Activated naive CD4-positive, alpha-beta T cell treated with anti-CD3 and anti-CD28 coated beads, Interleukin-2, amount 50 U/mL, for 24 hours (primary cell): Measurements from ENCODE around the gene HSPA1B.
A peak's percentile ranks its signal among the peaks of the same experiment; 100 is the strongest.
"Not testable (repeated sequence)": the region's sequence is repeated elsewhere in the genome, so short reads cannot be mapped to it uniquely, and the experiment has no call there.

Source experiments
- H3K27ac Mint-ChIP-seq: one replicate; pipeline ENCODE4 v1.8.0; 2021; ENCODE audit warnings: mild to moderate bottlenecking, mixed read lengths
- H3K27me3 Mint-ChIP-seq: one replicate; pipeline ENCODE4 v1.8.0; 2021; ENCODE audit warnings: mixed read lengths
- H3K36me3 Mint-ChIP-seq: one replicate; pipeline ENCODE4 v1.8.0; 2021; ENCODE audit warnings: mixed read lengths
- H3K4me1 Mint-ChIP-seq: one replicate; pipeline ENCODE4 v1.8.0; 2021; ENCODE audit warnings: mixed read lengths
- H3K4me3 Mint-ChIP-seq: one replicate; pipeline ENCODE4 v1.8.0; 2021; ENCODE audit warnings: mild to moderate bottlenecking, mixed read lengths
- H3K9me3 Mint-ChIP-seq: one replicate; pipeline ENCODE4 v1.8.0; 2021; ENCODE audit warnings: mixed read lengths

Gene HSPA1B

GRCh38 chr6:31859923-31860322, 32.4 kb downstream of the HSPA1B start:
- Mint-ChIP-seq H3K4me3 (peak overlapping the region; percentile 44), H3K27ac (no peak overlapping the region), H3K9me3 (no peaks in the 10 kb centered on the region), H3K27me3 (no peaks in the 10 kb centered on the region), H3K36me3 (peaks cover 2% of the 10 kb centered on the region), H3K4me1 (peaks cover 21% of the 10 kb centered on the region)

DNA sequence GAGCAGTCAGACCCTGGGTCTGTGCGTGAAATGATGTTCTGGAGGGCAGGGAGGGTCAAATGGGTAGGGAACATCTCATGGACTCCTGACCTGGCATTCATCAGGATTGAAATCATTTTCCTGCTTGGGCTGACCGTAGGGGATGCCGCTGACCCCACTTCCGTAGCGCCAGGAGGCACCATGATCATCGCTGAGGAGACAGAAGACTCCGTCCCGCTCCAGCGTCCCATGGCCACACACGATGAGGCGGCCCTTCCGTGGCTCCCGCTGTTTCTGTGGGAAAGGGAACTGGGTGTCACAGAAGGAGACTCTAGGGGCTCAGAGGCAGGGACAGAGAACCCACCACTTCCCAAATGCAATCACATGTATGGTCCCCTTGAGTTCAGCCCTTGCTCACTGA, 32.8 kb downstream of the HSPA1B start:
- Mint-ChIP-seq H3K4me3 (peak overlapping the region; percentile 44), H3K27ac (no peak overlapping the region), H3K27me3 (no peaks in the 10 kb centered on the region), H3K4me1 (peaks cover 21% of the 10 kb centered on the region), H3K36me3 (peaks cover 2% of the 10 kb centered on the region), H3K9me3 (no peaks in the 10 kb centered on the region)

DNA sequence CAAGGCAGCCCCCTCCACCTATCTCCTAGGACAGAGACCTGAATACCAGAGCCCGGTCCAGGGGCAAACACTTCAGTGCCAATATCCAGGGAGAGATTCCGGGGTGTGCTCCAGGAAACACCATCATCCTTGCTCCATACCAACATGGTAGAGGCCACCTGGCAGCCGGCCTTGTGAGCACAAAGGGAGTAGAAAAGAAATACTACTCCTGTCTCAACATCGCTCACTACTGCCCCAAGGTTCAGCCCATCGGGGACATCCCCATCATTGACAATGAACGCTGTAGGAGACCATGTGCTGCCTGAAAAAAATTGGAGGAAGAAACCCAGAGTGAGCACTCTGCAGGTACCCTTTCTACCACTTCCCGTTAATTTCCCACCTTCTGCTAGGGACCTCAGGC, 33.6 kb downstream of the HSPA1B start:
- H3K27ac Mint-ChIP-seq: peak overlapping the region; percentile 6
- peak overlapping the region; percentile 97 for H3K4me3 Mint-ChIP-seq
- no peaks in the 10 kb centered on the region for H3K9me3 Mint-ChIP-seq
- peaks cover 21% of the 10 kb centered on the region for H3K4me1 Mint-ChIP-seq
- peaks cover 2% of the 10 kb centered on the region for H3K36me3 Mint-ChIP-seq
- no peaks in the 10 kb centered on the region for H3K27me3 Mint-ChIP-seq

DNA sequence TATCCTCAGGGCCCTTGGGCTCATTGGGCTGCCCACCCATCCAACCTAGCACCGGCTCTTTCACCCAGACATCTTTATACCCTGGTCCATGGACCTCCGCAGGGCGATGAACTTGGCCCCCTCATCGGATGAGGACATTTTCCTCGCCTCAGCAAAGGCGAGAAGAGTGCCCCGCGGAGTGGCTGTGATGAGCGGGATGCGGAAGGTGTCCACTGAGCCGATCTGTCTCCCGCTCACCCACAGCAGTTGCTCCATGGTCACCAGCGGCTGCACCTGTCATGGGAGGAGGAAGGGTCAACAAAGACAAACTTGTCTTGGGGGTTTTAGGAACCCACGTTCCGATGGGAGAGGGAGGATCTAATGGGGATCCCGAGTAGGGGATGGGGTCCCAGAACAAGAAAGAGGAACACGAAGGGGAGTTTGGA, 34.4 kb downstream of the HSPA1B start:
- H3K27ac Mint-ChIP-seq: peak overlapping the region; percentile 85
- H3K4me3 Mint-ChIP-seq: peak overlapping the region; percentile 97
- no peaks in the 10 kb centered on the region for H3K27me3 Mint-ChIP-seq
- H3K9me3 Mint-ChIP-seq: no peaks in the 10 kb centered on the region
- H3K36me3 Mint-ChIP-seq: peaks cover 2% of the 10 kb centered on the region
- peaks cover 21% of the 10 kb centered on the region for H3K4me1 Mint-ChIP-seq

DNA sequence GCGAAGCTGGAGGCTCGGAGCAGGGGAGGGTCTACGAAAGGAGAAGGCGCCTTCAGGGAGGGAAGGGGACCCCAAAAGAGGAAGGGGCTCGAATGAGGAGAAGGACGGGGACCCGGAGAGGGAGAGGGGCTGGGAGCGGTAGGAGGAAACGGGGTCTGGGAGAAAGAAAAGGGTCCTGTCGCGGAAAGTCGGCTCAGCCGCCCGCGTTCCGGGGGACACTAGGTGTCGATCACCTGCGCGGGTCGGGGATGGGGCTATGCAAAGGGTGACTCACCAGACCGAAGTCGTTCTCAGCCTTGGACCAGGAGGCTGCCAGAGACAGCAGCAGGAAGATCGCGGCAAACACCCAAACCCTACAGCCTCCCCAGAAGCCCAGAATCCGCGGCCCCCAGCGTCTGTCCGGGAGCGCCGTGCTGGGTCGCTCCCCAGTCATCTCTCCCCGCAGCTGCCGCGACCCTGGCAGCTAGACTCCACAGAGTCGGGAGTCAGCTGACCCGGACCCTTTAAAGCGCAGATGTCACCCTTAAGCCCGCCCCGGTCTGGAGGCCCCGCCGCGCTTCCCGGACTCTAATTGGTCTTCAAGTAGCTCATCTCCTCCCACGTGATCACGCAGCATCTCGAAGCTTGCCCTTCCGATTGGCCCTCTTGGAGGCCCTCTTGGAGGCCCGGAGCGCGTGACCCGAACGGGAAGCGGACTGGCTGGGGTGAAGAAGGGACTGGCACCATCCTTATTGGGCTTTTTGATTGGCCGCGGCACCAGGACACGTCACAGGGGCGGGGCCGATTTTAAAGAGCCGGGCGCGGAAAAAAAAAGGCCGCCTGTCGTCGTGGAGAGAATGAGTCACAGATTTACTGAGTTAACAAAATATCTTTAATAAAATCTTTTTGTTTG, 35.1 kb downstream of the HSPA1B start, which contains the start of gene NEU1:
Gene NEU1 (minus strand): TSS at position 478 of the 892 bp plus-strand sequence. CDS start 45 bp downstream, at position 433.
- Mint-ChIP-seq H3K4me1 (peaks cover 21% of the 10 kb centered on the region), H3K36me3 (peaks cover 2% of the 10 kb centered on the region), H3K9me3 (no peaks in the 10 kb centered on the region), H3K27ac (peak within 1 kb of the TSS; percentile 85), H3K4me3 (peak within 1 kb of the TSS; percentile 97), H3K27me3 (no peaks in the 10 kb centered on the region)

- peak overlapping the region; percentile 85 for H3K27ac Mint-ChIP-seq
- H3K36me3 Mint-ChIP-seq, H3K9me3 Mint-ChIP-seq, H3K27me3 Mint-ChIP-seq: not testable (repeated sequence)
- peaks cover 21% of the 10 kb centered on the region for H3K4me1 Mint-ChIP-seq
- peak overlapping the region; percentile 97 for H3K4me3 Mint-ChIP-seq
Measured at GRCh38 chr6:31864123-31864562, 36.6 kb downstream of the HSPA1B start.

GRCh38 chr6:31864818-31865204, 37.3 kb downstream of the HSPA1B start:
- Mint-ChIP-seq H3K9me3 (no peaks in the 10 kb centered on the region), H3K27ac (no peak overlapping the region), H3K27me3 (no peaks in the 10 kb centered on the region), H3K4me1 (peaks cover 21% of the 10 kb centered on the region), H3K36me3 (no peaks in the 10 kb centered on the region), H3K4me3 (no peak overlapping the region)

GRCh38 chr6:31865205-31866118, 37.9 kb downstream of the HSPA1B start:
- no peaks in the 10 kb centered on the region for H3K9me3 Mint-ChIP-seq
- H3K27me3 Mint-ChIP-seq: no peaks in the 10 kb centered on the region
- no peak overlapping the region for H3K27ac Mint-ChIP-seq
- H3K36me3 Mint-ChIP-seq: no peaks in the 10 kb centered on the region
- peaks cover 21% of the 10 kb centered on the region for H3K4me1 Mint-ChIP-seq
- no peak overlapping the region for H3K4me3 Mint-ChIP-seq

DNA sequence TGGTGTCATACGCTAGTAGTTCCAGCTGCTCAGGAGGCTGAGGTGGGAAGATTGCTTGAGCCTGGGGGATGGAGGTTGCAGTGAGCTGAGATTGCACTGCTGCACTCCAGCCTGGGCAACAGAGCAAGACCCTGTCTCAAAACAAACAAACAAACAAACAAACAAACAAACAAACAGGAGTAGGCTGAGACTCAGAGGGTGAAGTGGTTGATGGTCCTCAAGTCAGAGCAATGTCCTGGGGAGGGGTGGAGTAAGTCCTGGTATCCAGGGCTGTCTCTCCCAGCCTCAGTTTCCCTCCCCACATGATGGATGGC, 41.1 kb downstream of the HSPA1B start:
- H3K36me3 Mint-ChIP-seq, H3K4me1 Mint-ChIP-seq, H3K9me3 Mint-ChIP-seq, H3K4me3 Mint-ChIP-seq, H3K27me3 Mint-ChIP-seq, H3K27ac Mint-ChIP-seq: not testable (repeated sequence)

- H3K4me1 Mint-ChIP-seq: peaks cover 2% of the 10 kb centered on the region
- no peak overlapping the region for H3K27ac Mint-ChIP-seq
- no peak overlapping the region for H3K4me3 Mint-ChIP-seq
- no peaks in the 10 kb centered on the region for H3K9me3 Mint-ChIP-seq
- no peaks in the 10 kb centered on the region for H3K27me3 Mint-ChIP-seq
- no peaks in the 10 kb centered on the region for H3K36me3 Mint-ChIP-seq
Measured at GRCh38 chr6:31869343-31869742, 41.8 kb downstream of the HSPA1B start.

DNA sequence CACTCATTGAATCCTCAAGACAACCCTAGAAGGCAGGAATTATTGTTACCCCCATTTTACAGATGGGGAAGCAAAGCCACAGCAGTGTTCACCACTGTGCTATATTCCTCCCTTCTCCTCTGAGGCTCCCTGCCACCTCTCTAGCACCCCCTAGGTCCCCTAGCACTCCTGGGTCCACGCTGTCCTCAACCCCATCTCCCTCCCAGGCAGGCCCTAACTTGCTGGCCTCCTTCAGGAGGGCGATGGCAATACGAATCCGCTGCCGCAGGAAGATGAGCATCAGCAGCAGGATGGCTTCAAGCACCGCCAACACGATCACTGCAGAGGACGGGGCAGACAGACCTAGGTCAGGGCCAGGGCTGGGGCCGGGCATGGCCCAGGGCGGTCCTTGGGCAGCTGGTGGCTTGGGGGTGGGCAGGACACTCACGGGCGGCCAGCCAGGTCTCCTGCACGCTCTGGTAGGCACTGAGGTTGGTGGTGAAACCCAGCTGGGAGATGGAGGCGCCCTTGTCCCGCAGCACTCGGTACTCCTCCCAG, 42.9 kb downstream of the HSPA1B start:
- H3K4me3 Mint-ChIP-seq: no peak overlapping the region
- no peaks in the 10 kb centered on the region for H3K27me3 Mint-ChIP-seq
- H3K9me3 Mint-ChIP-seq: no peaks in the 10 kb centered on the region
- H3K4me1 Mint-ChIP-seq: no peaks in the 10 kb centered on the region
- H3K36me3 Mint-ChIP-seq: no peaks in the 10 kb centered on the region
- no peak overlapping the region for H3K27ac Mint-ChIP-seq

GRCh38 chr6:31871046-31871659, 43.6 kb downstream of the HSPA1B start:
- H3K27ac Mint-ChIP-seq: no peak overlapping the region
- no peaks in the 10 kb centered on the region for H3K4me1 Mint-ChIP-seq
- H3K9me3 Mint-ChIP-seq: no peaks in the 10 kb centered on the region
- H3K4me3 Mint-ChIP-seq: no peak overlapping the region
- no peaks in the 10 kb centered on the region for H3K36me3 Mint-ChIP-seq
- no peaks in the 10 kb centered on the region for H3K27me3 Mint-ChIP-seq

DNA sequence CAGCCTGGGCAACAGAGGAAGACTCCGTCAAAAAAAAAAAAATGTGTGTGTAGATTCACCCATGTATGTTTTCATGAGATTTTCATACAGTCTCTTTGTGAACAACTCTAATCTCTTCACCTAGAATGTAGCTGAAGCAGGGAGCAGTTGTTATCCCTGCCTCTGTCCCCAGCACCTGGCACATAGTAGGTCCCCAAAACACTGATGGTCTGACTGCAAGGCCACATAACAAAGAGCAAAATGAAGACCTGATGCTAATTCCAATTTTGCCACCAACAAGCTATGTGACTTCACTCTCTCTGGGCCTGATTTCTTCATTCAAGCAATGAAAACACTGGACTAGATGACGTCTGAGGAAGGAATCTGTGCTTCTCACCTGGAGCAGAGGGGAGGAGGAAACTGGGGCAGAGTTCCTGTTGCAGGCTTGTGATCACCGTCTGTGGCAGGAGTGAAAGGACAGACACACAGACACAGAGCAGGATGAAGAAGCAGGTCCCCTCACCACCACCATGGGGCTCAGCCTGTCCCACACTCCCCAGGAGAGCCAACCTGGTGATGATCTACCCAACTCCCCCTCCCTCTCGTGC, 46.6 kb downstream of the HSPA1B start:
- no peak overlapping the region for H3K4me3 Mint-ChIP-seq
- H3K27ac Mint-ChIP-seq: no peak overlapping the region
- no peaks in the 10 kb centered on the region for H3K4me1 Mint-ChIP-seq
- no peaks in the 10 kb centered on the region for H3K36me3 Mint-ChIP-seq
- no peaks in the 10 kb centered on the region for H3K9me3 Mint-ChIP-seq
- H3K27me3 Mint-ChIP-seq: no peaks in the 10 kb centered on the region

DNA sequence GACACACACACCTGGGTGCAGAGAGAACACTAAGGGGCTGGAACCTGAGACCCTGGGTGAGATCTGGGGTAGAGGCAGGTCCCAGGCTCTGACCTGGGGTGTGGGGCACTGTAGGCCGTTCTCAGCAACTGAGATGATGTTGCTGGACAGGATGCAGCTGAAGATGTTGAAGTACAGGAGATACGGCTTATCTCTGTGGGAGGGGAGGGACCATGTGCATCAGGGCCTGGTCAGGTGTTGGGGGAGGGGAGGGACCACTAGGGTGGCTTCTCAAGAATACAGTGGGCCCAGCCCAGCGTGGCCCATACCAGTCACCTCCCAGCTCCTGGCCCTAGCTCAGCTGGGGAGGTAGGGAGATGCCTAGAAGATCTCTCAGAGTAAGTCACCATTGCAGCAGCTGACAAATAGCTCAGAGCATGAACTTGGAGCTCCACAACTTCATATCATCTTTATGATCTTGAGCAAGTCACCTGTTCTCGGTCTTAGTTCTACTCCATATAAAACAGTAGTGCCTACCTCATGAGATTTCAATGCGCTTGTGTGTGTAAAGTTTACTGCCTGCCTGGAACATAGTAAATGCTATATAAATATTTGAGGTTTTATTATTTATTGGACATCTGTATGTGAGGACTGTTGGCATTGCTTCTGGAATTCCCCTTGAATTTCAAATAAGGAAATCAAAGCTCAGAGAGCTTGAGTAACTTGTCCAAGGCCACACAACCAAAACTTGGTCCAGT, 47.5 kb downstream of the HSPA1B start:
- Mint-ChIP-seq H3K4me3 (no peak overlapping the region), H3K27me3 (no peaks in the 10 kb centered on the region), H3K4me1 (no peaks in the 10 kb centered on the region), H3K9me3 (no peaks in the 10 kb centered on the region), H3K27ac (no peak overlapping the region), H3K36me3 (peaks cover 3% of the 10 kb centered on the region)
